H1 (cell line): ENCODE results near the gene GRM8. TPM values are rescaled to one million over a fixed set of nuclear protein-coding genes. Genes with fewer than 3 reads are reported as not detected.

Experiments used
- MAX ChIP-seq: IDR thresholded peaks from 2 replicates; pipeline ENCODE4 v1.6.1; 2012; ENCODE audit warnings: inconsistent platforms
- POLR2AphosphoS5 ChIP-seq: IDR thresholded peaks from 2 replicates; pipeline ENCODE4 v1.6.1; 2011; ENCODE audit warnings: low read depth, low read length
- polyA plus RNA-seq, 7 experiments: library from polyadenylated mRNA; depleted of rRNA in 3 of 7; stranded (reverse) in 5 of 7; unstranded in 2 of 7; fragments of >200 nt in 5 of 7; fragments of 200-250 nt in 2 of 7; gene quantifications; 1 replicate in 5 of 7; 2 replicates in 1 of 7; 4 replicates in 1 of 7; pipeline versions ENCODE4 v1.2.1 to v1.2.3, GENCODE V29; 2011 to 2013; ENCODE audit warnings: missing spikeins in 2 of 7, mixed read lengths in 2 of 7
- total RNA-seq: library from RNA; stranded (reverse); fragmentation: NEBNext Ultra II Directional; extraction: Animal tissue kit (Norgen Biotek cat#: 25700); gene quantifications from 2 replicates; pipeline ENCODE4 v1.2.1, GENCODE V29; 2021

Gene GRM8
- total and polyA plus RNA-seq, 2 of the 8 experiments (the other 6 are each of a cell fraction or from before 2014, with no cell fraction given), result 2.6 to 2.8 TPM

- TF ChIP-seq MAX (peak; percentile 33; the same call in 1 of the 2 replicates), POLR2AphosphoS5 (peak; percentile 21; the same call in 1 of the 2 replicates)
These were observed 551.7 kb downstream of the GRM8 start (continued) for GRCh38 chr7:126700807-126701604.
